ENCODE measurements around the gene MASP2.
"Not testable (repeated sequence)": the region's sequence is repeated elsewhere in the genome, so short reads cannot be mapped to it uniquely, and the experiment has no call there.

The MASP2 gene

GRCh38 chr1:11054666-11055065 is 7.6 kb upstream of the MASP2 start:
- CTCF ChIA-PET, result no interaction called here
- POLR2A ChIA-PET (ENCODE audit: low non-redundant PET), result no interaction called here
- no peak overlapping the region for H3K27ac ChIP-seq
- DNase-seq (ENCODE audit: low spot score), result no peak
- TF ChIP-seq CTCF (conservative IDR thresholded peaks at IDR 0.05; ENCODE audit: low read depth), result no peak

- no peak overlapping the region for H3K27ac ChIP-seq
- DNase-seq (ENCODE audit: low spot score), result no peak
- no peak for TF ChIP-seq CTCF (conservative IDR thresholded peaks at IDR 0.05; ENCODE audit: low read depth)
- ChIA-PET CTCF (interaction anchor here (0.8 kb wide), 1 partner anchor 254 kb away, joined by 9 read pairs; no protein-coding TSS in a partner anchor), POLR2A (ENCODE audit: low non-redundant PET) (no interaction called here)
Measured at GRCh38 chr1:11054181-11054580, 7.1 kb upstream of the MASP2 start.

GRCh38 chr1:11053758-11054137 is 6.7 kb upstream of the MASP2 start:
- TF ChIP-seq CTCF (conservative IDR thresholded peaks at IDR 0.05; ENCODE audit: low read depth), result no peak
- no peak overlapping the region for H3K27ac ChIP-seq
- DNase-seq (ENCODE audit: low spot score), result no peak
- POLR2A ChIA-PET (ENCODE audit: low non-redundant PET), result no interaction called here
- CTCF ChIA-PET, result interaction anchor here (0.8 kb wide), 1 partner anchor 254 kb away, joined by 9 read pairs; no protein-coding TSS in a partner anchor

GRCh38 chr1:11052839-11053757 is 6.1 kb upstream of the MASP2 start:
- no peak overlapping the region for H3K27ac ChIP-seq
- no peak for DNase-seq (ENCODE audit: low spot score)
- ChIA-PET CTCF (interaction anchor here (0.7 to 0.8 kb wide), 2 partner anchors 21 to 255 kb away, joined by 3 to 9 read pairs; no protein-coding TSS in a partner anchor), POLR2A (ENCODE audit: low non-redundant PET) (no interaction called here)
- TF ChIP-seq CTCF (conservative IDR thresholded peaks at IDR 0.05; ENCODE audit: low read depth), result no peak

GRCh38 chr1:11051781-11052511 is 4.9 kb upstream of the MASP2 start:
- CTCF ChIA-PET, result interaction anchor here (0.6 to 1.1 kb wide), 2 partner anchors 12 to 594 kb away, joined by 3 to 4 read pairs; no protein-coding TSS in a partner anchor
- TF ChIP-seq CTCF (conservative IDR thresholded peaks at IDR 0.05; ENCODE audit: low read depth), result no peak
- H3K27ac ChIP-seq, result no peak overlapping the region
- POLR2A ChIA-PET (ENCODE audit: low non-redundant PET), result no interaction called here
- no peak for DNase-seq (ENCODE audit: low spot score)

- H3K27ac ChIP-seq; POLR2A ChIA-PET (ENCODE audit: low non-redundant PET); DNase-seq (ENCODE audit: low spot score): not testable (repeated sequence)
- CTCF ChIA-PET, result interaction anchor here (1.1 to 1.6 kb wide), 2 partner anchors 13 to 595 kb away, joined by 3 to 9 read pairs; no protein-coding TSS in a partner anchor
Measured at GRCh38 chr1:11051121-11051520, 4.1 kb upstream of the MASP2 start.
